Prostate gland (tissue), 2 donors: Measurements from ENCODE around the gene SIRT3.

Experiments used
- POLR2A ChIP-seq: fragments of 450-650 bp; IDR thresholded peaks from one replicate; pipeline ENCODE4 v1.6.1; 2016; ENCODE audit warnings: antibody characterized with exemption, mild to moderate bottlenecking
- TF ChIP-seq, protein P1 (sequence below), 4 experiments: fragments of 200-600 bp in 2 of 4; fragments of 450-650 bp in 2 of 4; sonication (generic) in 2 of 4; IDR thresholded peaks; 1 replicate in 3 of 4; 2 replicates in 1 of 4; pipeline ENCODE4 v1.5.1; 2016 to 2019; ENCODE audit warnings: antibody characterized with exemption in 4 of 4, mild to moderate bottlenecking in 2 of 4, moderate library complexity in 2 of 4

DNA sequence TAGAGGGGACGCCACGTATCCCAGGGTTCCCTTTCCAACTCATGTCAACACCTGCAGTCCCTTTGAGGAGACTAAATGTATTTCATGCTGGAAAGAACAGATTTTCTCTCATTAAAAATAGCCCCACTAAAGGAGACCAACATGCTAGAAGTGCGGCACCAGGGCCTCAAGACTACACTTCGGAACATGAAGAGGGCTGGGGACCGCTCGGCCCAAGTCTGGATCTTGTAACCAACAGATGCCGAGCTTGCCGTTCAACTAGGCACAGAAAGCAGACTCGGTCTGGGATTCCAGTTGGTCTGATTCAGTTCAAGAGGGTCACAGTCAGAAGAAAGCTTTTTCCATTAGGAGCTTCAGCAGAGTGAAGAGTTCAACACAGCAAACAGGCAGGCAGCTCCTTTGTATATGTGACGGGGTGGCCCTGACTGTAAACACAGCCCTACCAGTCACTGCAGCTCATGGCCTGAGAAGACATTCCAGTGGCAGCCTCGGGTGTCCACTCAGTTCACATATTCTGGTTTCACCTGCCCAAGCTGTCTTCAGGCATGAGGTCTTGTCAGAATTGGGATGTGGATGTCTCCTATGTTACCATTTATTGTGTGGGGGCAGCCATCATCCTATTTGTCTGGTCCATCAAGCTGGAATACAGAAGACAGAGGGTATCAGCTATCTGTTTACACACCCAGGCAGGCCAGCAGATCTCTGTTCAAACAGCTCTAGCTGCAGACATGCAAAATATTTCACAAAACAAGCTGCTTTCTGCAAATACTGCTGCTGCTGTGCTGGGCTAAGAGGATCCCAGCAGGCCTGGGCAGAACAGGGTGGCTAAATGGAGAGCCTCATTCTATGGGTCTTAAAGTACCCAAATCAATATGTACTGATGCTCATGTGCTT lies 19.8 kb downstream of the SIRT3 start:
- TF ChIP-seq POLR2A = no peak
- TF ChIP-seq, protein P1, sequence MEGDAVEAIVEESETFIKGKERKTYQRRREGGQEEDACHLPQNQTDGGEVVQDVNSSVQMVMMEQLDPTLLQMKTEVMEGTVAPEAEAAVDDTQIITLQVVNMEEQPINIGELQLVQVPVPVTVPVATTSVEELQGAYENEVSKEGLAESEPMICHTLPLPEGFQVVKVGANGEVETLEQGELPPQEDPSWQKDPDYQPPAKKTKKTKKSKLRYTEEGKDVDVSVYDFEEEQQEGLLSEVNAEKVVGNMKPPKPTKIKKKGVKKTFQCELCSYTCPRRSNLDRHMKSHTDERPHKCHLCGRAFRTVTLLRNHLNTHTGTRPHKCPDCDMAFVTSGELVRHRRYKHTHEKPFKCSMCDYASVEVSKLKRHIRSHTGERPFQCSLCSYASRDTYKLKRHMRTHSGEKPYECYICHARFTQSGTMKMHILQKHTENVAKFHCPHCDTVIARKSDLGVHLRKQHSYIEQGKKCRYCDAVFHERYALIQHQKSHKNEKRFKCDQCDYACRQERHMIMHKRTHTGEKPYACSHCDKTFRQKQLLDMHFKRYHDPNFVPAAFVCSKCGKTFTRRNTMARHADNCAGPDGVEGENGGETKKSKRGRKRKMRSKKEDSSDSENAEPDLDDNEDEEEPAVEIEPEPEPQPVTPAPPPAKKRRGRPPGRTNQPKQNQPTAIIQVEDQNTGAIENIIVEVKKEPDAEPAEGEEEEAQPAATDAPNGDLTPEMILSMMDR (IDR thresholded peaks at IDR 0.05) = no peak
